Measurements from ENCODE around the gene CXCL1.

GRCh38 chr4:73914071-73914470 is 44.9 kb downstream of the CXCL1 start:
- TF ChIP-seq, protein P1, sequence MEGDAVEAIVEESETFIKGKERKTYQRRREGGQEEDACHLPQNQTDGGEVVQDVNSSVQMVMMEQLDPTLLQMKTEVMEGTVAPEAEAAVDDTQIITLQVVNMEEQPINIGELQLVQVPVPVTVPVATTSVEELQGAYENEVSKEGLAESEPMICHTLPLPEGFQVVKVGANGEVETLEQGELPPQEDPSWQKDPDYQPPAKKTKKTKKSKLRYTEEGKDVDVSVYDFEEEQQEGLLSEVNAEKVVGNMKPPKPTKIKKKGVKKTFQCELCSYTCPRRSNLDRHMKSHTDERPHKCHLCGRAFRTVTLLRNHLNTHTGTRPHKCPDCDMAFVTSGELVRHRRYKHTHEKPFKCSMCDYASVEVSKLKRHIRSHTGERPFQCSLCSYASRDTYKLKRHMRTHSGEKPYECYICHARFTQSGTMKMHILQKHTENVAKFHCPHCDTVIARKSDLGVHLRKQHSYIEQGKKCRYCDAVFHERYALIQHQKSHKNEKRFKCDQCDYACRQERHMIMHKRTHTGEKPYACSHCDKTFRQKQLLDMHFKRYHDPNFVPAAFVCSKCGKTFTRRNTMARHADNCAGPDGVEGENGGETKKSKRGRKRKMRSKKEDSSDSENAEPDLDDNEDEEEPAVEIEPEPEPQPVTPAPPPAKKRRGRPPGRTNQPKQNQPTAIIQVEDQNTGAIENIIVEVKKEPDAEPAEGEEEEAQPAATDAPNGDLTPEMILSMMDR (CRISPR knock-in tag; IDR thresholded peaks at IDR 0.05) = no peak
- no peak for TF ChIP-seq REST (IDR thresholded peaks at IDR 0.05; ENCODE audit: borderline replicate concordance in 1 of 2, low read depth in 1 of 2, low read length in 2 of 2)
- no peak for TF ChIP-seq ZSCAN22 (CRISPR knock-in tag; IDR thresholded peaks at IDR 0.05)
- no peak for TF ChIP-seq EP300 (IDR thresholded peaks at IDR 0.05; ENCODE audit: low read depth in 2 of 2, low read length in 2 of 2)
- TF ChIP-seq EP300 (CRISPR knock-in tag; IDR thresholded peaks at IDR 0.05; ENCODE audit: borderline replicate concordance) = no peak
- TF ChIP-seq JUN (CRISPR knock-in tag; IDR thresholded peaks at IDR 0.05) = no peak
- no peak for TF ChIP-seq RBFOX2 (IDR thresholded peaks at IDR 0.05; ENCODE audit: low read depth, low read length)
- no peak for TF ChIP-seq POLR2A (IDR thresholded peaks at IDR 0.05; ENCODE audit: insufficient read depth in 1 of 2, low read depth in 2 of 2, low read length in 2 of 2)
- no peak for TF ChIP-seq SP2 (CRISPR knock-in tag; IDR thresholded peaks at IDR 0.05)
- TF ChIP-seq KLF13 (CRISPR knock-in tag; IDR thresholded peaks at IDR 0.05) = no peak
- no peak for TF ChIP-seq RAD21 (CRISPR knock-in tag; IDR thresholded peaks at IDR 0.05)
- no peak for TF ChIP-seq HNRNPH1 (optimal IDR thresholded peaks at IDR 0.05; ENCODE audit: low read depth, low read length)
- TF ChIP-seq MXD1 (CRISPR knock-in tag; IDR thresholded peaks at IDR 0.05) = no peak
- TF ChIP-seq GTF2F1 (IDR thresholded peaks at IDR 0.05; ENCODE audit: low read length) = no peak

Measured in HepG2 (cell line).